ENCODE results near the gene SLC9A3.

The SLC9A3 gene

DNA sequence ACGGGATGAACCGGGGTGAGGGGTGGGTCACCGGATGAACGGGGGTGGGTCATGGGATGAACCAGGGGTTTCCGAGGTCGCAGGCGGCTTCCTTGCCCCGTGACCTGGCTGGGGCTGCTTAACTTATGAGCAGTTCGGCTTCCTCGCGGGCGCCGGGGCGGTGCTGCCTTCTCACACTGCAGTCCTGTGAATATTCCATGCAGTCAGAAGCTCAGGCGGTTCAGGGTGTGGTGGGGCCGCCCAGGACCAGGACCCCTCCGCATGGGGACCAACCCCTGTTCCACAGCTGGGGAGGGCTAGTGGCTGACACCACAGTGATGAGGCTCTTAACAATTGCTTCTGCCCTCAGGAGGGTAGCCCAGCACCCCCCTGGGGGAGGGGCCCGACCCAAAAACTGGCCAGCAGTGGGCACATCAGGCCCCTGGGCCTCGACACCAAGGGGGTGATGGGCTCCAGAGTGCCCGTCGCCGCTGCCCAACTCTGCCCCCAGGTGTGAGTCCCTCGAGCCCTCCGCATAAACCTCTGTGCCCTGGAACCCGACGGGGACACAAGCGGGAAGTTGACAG is 30.9 kb upstream of the SLC9A3 start:
- no peak for DNase-seq (ENCODE audit: low read depth, low spot score)

DNA sequence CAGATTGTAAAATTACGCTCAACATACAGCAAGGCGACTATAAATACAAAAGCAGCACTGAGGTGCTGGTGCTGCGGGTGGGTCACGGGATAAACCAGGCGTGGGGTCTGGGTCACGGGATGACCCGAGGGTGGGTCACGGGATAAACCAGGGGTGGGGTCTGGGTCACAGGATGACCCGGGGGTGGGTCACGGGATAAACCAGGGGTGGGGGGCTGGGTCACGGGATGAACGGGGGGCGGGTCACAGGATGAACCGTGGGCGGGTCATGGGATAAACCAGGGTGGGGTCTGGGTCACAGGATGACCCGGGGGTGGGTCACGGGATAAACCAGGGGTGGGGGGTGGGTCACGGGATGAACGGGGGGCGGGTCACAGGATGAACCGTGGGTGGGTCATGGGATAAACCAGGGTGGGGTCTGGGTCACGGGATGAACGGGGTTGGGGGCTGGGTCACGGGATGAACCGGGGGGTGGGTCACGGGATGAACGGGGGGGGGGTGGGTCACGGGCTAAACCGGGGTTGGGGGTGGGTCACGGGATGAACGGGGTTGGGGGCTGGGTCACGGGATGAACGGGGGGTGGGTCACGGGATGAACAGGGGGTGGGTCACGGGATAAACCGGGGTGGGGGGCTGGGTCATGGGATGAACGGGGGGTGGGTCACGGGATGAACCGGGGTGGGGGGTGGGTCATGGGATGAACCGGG is 30.2 kb upstream of the SLC9A3 start:
- DNase-seq (ENCODE audit: low read depth, low spot score): no peak

DNA sequence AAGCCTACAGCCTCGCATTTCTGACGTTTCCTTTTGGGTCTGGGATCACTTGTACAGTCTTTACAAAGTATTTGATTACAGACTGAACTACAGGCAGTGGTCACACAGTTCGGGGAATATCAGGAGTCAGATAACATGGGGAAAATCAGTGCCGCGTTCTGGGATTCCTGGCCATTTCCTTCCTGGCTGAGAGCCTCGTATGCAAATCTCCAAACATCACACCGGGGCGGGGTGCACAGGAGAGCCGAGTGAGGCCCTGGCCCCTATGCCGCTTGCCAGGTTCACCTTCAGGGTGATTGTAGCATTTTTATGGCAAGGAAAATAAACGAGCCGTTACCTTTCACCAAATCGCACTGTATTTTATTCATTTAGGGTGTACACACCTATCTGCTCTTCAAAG is 29.6 kb upstream of the SLC9A3 start:
- no peak for DNase-seq (ENCODE audit: low read depth, low spot score)

DNA sequence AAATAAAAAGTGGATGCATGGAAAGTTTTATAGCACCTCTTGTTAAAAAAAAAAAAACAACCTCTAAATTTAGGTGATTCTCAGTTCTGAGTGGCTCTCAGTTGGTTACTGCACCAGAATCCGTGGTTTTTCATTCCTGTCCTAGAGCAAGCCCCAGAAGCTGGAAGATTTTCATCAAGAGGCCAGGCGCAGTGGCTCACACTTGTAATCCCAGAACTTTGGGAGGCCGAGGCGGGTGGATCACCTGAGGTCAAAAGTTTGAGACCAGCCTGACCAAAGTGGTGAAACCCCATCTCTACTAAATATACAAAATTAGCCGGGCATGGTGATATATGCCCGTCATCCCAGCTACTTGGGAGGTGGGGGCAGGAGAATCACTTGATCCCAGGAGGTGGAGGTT is 27.2 kb upstream of the SLC9A3 start:
- DNase-seq (ENCODE audit: low read depth, low spot score): no peak

DNA sequence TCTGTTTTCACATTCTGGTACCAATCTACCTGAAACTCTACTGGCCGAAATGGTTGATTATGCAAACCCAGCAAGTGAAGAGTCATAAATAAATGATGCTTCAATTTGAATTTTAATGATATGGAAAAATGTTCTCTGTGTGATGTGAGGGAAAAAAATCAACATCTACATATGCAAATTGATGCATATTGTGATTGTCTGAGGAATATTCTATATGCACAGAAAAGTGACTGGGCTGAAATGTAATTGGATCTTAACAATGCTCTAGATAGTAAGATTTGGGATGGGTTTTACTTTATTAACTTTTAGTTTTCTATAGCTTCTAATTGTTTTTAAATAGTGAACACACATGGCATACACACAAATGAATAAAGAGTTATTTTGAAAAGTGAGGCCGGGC is 25.0 kb upstream of the SLC9A3 start:
- no peak for DNase-seq (ENCODE audit: low read depth, low spot score)

DNA sequence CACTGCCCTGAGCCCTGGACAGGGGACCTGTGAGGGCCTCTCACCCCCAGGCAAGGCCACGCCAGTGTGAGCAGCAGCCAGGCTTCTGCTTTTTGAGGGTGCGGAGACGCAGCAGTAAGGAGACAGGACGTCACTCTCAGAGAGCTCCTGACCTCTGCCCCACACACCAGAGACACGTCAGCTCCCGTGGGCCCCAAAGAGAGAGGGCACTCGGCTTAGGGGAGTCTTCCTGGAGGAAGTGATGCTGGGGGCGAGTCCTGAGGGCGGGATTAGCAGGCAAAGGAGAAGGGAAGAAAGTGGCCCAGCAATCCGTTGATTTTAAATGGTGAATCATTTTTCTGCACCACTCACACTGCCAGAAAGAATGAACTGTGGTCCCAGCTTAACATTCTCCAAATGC is 24.0 kb upstream of the SLC9A3 start:
- DNase-seq (ENCODE audit: low read depth, low spot score): no peak

DNA sequence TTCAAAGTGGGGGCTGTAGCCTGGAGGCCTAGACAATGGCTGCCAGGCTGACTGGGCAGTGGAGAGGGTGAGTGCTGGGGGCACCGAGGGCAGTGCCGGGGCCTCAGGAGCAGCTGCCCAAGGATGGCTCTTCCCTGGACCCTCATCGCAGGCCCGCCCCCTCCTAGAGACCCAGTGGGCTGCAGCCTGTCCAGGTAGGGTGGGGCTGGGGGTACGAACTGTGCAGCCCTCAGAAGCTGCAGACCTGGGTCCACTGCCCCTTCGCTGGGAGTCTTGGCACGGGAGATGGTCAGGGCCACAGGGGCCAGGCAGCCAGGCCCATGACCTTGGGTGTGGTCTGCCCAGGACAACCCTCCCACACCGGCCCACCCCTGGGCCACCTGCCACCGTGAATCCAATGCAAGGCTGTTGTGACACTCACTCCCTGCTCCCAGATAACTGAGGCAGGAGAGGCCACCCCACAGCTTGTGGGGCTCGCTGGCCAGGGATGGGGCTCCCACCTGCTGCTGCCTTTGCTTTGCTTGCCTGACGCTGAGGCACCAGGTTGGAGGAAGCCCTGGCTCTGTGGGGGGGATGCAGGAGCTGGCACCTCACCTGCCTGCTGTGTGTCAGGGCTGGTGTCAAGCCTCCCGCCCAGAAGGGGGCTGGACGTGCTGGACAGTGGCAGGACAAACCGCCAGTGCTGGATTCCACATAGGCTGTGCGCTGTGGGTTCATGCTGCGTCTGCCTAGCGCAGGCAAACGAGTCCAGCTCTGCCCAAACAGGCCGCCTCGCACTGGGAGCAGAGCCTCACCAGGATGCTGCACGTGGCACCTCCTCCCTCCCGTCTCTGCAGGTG is 23.1 kb upstream of the SLC9A3 start:
- DNase-seq (ENCODE audit: low read depth, low spot score): no peak

DNA sequence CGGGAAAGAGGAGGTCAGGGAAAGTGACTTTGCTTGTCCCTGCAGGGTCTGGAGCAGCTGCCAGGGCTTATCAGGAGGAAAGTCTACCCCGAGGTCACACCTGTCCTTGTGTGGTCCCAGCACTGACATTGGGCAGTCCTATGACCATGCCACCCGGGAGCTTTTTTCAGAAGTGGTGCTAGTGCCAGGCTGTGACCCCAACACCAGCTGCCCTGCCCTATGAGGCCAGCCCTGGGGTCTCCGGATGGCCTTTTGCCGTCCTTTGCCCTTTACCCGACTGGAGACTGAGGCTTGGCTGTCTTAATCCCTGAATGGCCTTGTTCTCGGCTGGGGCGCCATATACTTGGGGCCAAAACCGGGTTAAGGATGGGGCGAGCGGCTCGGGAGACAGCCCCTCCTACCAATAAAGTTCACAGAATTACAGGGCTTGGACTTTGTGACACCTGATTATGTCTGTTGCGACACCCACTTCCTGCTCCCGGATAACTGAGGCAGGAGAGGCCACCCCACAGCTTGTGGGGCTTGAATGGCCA is 22.2 kb upstream of the SLC9A3 start:
- no peak for DNase-seq (ENCODE audit: low read depth, low spot score)

DNA sequence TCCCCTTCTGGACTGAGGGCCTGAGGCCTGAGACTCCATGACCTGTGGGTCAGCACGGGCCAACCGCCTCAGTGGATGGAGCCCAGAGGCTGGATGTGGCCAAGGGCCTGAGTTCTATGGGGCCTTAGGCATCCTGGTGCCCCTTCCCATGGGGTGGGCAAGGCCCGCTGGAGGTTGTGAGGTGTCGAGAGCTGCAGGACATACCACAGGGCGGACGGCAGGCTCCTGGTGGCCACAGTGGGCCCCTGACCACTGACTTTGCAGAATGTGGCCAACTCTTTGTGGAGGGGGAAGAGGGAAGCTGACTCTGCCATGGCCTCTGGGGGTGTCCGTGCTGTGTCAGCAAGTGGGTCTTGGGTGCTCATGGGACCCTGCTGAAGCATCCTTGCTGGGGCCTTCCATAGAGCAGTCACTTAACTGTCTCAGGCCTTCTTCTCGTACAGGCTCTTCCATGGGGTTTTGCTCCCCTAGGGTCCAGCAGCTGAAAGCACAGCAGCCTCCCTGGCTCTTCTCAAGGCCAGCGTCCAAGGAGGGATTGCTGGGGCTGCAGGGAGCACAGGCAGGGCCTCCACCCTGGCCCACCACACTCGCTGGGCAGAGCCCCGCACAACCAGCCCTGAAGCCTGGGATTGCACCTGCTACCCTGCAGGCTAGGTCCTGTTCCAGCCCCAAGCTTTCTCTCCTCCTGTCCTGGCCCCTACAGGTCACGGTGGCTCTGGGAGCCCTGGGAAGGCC is 21.6 kb upstream of the SLC9A3 start:
- no peak for DNase-seq (ENCODE audit: low read depth, low spot score)

DNA sequence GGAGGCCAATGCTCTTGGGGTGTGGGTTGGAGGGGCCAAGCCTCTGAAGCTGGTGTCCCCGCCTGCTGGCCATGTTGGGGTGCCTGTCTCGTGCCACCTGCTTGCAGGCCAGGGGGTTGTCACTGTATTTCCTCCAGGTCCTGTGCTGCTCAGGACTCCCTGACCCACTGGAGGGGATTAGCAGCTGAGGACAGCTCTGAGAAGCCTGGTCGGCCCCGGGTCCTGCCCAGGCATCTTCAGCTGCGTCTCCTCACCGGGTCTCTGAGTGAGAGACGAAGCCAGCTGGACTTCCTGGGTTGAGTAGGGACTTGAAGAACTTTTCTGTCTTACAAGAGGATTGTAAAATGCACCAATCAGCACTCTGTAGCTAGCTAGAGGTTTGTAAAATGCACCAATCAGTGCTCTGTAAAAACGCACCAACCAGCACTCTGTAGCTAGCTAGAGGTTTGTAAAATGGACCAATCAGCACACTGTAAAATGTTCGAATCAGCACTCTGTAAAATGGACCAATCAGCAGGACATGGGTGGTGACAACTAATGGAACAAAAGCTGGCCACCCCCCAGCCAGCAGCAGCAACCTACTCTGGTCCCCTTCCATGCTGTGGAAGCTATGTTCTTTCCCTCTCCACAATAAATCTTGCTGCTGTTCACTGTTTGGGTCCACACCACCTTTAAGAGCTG is 20.6 kb upstream of the SLC9A3 start:
- no peak for DNase-seq (ENCODE audit: low read depth, low spot score)

DNA sequence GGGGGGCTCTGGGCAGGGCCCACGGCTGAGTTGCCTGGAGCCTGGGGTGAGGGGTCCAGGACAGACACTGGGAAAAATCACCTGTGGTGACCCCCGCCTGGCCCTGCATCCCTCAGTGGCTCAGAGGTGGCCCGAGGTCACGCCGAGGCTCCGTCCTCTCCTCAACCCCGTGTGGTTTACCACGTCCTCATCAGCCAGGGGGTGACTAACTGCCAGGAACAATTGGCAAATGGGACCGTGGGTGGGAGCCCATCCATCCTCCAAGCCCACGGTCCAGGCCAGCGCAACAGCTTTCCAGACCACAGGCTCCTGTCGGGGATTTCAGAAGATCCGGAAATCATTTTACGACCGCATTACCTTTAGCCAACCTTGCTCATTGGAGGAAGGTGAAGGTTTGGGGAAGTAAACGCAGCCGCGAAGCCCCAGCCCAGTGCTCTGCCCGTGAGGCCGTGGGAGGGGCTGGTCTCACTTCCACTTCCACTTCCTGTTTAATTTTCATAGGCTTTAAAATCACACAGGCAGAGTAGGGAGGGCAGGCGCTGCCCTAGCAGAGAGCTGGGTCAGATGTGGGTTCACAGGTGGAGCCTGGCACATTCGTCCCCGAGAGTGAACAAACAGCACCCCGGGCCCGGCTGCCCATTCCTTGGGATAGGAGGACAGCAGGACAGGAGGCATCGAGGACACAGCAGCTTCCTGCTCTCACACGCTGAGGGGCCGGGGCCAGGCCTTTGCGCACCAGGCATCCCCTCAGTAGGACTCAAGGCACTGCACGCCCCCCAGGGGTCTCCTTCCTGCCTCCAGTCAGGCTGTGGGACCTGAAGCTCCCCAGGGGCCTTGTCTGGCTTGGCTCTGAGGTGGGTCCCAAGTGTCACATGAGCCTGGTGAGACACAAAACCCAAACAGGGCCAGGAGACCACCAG is 19.8 kb upstream of the SLC9A3 start:
- no peak for DNase-seq (ENCODE audit: low read depth, low spot score)

DNA sequence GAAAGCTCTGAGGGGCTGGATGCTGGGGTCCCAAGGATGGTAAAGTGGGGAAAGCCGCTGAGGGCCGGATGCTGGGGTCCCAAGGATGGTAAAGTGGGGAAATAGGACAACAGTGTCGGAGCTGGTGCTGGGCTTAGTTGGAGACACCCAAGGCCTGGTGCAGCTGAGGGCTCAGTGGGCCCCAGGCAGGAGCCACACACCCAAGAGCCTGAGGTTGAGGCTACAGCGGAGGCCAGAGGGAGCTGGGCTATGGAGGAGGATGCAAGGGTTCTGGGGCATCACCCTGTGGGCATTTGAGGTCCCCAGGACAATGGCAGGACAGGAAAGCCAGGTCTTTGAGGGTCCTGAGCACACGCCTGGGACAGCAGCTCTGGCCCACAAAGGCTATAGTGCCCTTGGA is 19.1 kb upstream of the SLC9A3 start:
- DNase-seq (ENCODE audit: low read depth, low spot score): no peak

DNA sequence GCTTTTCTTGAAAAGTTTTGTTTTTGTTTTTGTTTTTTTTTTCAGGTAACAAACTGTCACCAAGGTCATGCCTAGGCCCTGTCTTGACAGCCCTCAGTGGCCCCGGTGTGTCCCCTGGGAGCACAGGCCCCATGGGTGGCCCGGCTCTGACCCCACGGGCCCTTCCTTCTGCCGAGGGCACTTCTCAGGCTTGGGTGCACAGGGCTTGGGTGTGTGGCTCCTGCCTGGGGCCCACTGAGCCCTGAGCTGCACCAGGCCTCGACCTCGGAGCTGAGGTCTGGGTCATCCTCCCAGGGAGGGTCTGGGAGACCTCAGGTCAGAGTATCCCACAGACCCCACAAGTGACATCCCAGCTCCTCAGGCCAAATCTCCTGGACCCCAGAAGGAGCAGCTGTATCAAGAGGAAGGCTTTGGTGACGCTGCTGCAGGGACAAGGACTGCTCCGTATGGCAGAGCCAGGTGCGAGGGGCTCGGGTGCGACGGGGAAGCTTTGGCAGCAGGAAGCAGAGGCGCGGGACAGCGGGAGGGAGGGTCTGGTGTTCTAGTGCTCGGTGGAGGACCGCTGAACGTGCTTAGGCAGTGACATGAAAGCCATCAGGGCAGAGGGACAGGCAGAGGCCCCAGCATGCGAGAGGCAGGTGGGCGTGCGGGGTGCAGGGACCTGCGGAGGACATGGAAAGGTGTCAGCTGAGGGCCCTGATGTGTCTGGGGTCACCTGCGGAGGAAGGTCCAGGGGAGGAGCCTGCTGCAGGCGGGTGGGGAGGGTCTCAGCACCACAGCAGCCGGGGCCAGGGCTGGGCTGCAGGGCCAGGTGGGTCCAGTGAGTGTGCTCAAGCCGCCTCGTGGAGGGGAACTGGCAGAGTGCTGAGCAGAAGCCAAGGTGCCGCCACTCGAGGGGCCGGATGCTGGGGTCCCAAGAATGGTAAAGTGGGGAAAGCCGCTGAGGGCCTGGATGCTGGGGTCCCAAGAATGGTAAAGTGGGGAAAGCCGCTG is 18.4 kb upstream of the SLC9A3 start:
- DNase-seq (ENCODE audit: low read depth, low spot score): no peak

DNA sequence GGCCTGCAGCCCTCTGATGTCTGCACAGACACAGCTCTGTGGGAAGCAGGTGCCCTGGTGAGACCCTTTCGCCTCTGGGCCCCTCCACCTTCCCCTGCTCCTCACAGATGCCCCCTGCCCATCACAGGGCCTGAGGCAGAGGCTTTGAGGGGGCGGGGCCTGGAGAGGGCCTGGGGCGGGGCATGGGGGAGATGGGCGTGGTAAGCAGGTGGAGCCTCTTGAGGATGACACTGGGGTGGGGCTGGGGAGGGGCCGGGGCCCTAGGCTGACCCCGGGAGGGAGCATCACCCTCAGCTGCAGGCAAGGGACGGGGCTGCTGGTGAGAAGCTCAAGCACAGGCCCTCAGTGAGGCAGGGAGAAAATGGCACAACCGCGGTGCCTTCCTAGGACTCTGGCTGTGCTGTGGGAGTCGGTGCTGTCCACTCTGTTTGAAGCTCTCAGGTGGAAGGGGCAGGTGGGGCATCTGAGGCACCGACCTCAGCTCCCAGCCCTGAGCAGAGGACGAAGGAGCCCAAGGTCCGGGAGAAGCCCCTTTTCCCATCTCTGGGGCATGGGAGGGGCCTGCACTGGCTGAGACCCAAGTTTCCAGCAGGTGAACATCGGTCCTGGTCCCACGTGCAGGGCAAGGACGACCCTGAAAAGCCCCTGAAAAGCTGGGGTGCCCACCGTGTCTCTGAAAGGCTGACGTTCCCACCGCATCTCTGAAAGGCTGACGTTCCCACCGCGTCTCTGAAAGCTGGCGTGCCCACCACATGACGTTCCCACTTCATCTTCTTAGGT is 17.5 kb upstream of the SLC9A3 start:
- DNase-seq (ENCODE audit: low read depth, low spot score): no peak

DNA sequence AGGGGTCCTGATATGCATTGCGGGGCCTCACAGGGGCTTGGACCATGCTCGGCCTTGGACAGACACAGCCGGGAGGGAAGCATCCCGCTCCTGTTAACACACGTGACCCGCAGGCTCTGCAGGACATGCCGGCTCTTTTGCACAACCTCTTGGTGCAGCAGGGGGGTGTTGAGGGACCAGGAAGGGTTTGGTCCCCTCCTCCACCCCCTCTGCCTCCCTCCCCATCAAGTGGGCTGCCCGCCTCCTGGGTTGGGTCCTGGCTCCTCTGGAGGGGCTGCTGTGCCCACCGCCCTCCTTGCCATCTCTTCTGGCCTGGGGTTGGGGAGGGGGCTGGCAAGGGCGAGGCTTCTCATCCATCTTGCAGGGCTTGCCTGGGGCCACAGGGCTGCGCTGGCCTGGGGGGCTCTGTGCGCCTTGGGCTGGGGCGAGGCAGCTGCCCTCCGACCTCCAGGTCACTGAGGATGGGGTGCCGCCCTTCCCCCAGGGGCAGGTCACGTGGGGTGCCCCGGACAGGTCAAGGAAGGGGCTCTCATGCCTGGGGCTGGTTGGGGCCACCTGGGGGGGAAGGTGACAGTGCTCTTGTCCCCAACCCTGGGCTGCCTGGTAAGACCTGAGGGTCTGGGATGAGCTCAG is 16.8 kb upstream of the SLC9A3 start:
- no peak for DNase-seq (ENCODE audit: low read depth, low spot score)

DNA sequence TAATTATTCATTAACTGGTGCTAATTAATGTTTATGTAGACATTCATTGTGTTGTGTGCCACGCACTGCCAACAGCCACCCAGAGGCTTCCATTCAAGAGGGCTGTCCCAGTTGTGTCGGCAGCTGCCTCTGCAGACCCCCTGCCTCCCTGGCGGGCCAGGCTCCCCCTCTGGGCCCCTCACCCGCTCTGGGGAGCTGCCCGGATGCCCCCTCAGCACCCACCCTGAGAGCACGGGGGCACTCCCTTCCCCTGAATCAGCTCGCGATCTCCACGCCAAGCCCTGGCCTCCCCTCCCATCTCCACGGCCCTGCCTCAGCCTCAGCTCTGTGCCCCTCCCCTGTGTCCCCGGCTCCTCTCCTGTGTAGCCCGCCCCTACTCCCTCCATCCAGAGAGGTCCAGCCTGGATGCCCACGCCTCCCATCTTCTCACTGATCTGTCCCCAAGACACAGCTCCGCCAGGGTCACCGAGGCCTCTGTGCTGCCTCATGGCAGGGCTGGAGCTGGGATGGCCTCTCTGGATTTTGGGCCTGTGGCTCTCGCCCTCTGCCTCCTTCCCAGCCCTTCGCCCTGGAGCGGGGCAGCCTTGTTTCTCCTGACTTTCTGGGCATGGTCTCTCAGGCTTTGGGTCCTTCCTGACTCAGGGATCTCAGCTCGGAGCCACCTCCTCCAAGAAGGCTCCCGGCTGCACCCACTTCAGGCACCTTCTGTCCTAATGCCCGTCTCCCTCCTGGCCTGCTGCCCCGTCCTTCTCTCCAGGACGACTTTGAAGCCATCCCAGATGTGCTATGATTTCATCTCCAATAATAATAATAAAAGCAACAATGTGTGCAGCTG is 16.0 kb upstream of the SLC9A3 start:
- DNase-seq (ENCODE audit: low read depth, low spot score): no peak

Measured in smooth muscle cell of the brain vasculature (primary cell).